ENCODE data around the gene TMEM212. TPM values are rescaled to one million over a fixed set of nuclear protein-coding genes. Genes with fewer than 3 reads are reported as not detected.
A peak's percentile ranks its signal among the peaks of the same experiment; 100 is the strongest.
"Not testable (repeated sequence)": the region's sequence is repeated elsewhere in the genome, so short reads cannot be mapped to it uniquely, and the experiment has no call there.

Gene TMEM212
- total RNA-seq, 2 donors from 2014 or later: not detected

GRCh38 chr3:171854649-171855305 is 11.6 kb downstream of the TMEM212 start:
- Histone ChIP-seq H3K4me3 (no peak overlapping the region), H3K27ac (no peak overlapping the region), H3K36me3 (no peaks in the 10 kb centered on the region), H3K9me3 (peaks cover 0 to 19% of the 10 kb centered on the region in 2 donors), H3K27me3 (no peaks in the 10 kb centered on the region), H3K4me1 (peaks cover 0 to 6% of the 10 kb centered on the region in 2 donors)
- TF ChIP-seq CTCF (IDR thresholded peaks at IDR 0.05): no peak
- DNase-seq (ENCODE audit: low spot score): no peak

GRCh38 chr3:171858770-171859169 is 15.6 kb downstream of the TMEM212 start:
- H3K9me3 ChIP-seq: peaks cover 0 to 18% of the 10 kb centered on the region in 2 donors
- not testable (repeated sequence) for H3K4me1 ChIP-seq; H3K27me3 ChIP-seq; H3K27ac ChIP-seq; H3K4me3 ChIP-seq; H3K36me3 ChIP-seq; DNase-seq (ENCODE audit: low spot score)

GRCh38 chr3:171860830-171861535 is 17.8 kb downstream of the TMEM212 start:
- H3K4me1 ChIP-seq: peaks cover 0 to 9% of the 10 kb centered on the region in 2 donors
- H3K9me3 ChIP-seq: no peaks in the 10 kb centered on the region
- DNase-seq (ENCODE audit: low spot score): no peak
- H3K27me3 ChIP-seq: no peaks in the 10 kb centered on the region
- H3K36me3 ChIP-seq: no peaks in the 10 kb centered on the region
- H3K4me3 ChIP-seq: no peak overlapping the region
- no peak for TF ChIP-seq CTCF (IDR thresholded peaks at IDR 0.05)
- H3K27ac ChIP-seq: peak overlapping the region; percentile 1 to 53

- H3K9me3 ChIP-seq: no peaks in the 10 kb centered on the region
- TF ChIP-seq CTCF (IDR thresholded peaks at IDR 0.05): no peak
These were observed 19.2 kb downstream of the TMEM212 start for GRCh38 chr3:171862392-171862791.

GRCh38 chr3:171862993-171863521 is 19.9 kb downstream of the TMEM212 start:
- Histone ChIP-seq H3K9me3 (no peaks in the 10 kb centered on the region), H3K4me3 (no peak overlapping the region)

More at GRCh38 chr3:171862392-171862791, 19.2 kb downstream of the TMEM212 start:
- no peak overlapping the region for H3K27ac ChIP-seq
- no peak for DNase-seq (ENCODE audit: low spot score)
- no peaks in the 10 kb centered on the region for H3K36me3 ChIP-seq
- peaks cover 0 to 9% of the 10 kb centered on the region in 2 donors for H3K4me1 ChIP-seq
- no peaks in the 10 kb centered on the region for H3K27me3 ChIP-seq
- H3K4me3 ChIP-seq: no peak overlapping the region

More at GRCh38 chr3:171862993-171863521, 19.9 kb downstream of the TMEM212 start:
- no peaks in the 10 kb centered on the region for H3K27me3 ChIP-seq
- TF ChIP-seq CTCF (IDR thresholded peaks at IDR 0.05): no peak
- peaks cover 0 to 9% of the 10 kb centered on the region in 2 donors for H3K4me1 ChIP-seq
- DNase-seq (ENCODE audit: low spot score): no peak
- no peaks in the 10 kb centered on the region for H3K36me3 ChIP-seq
- peak overlapping the region in 1 of 2 donors; percentile 2 for H3K27ac ChIP-seq

All from right atrium auricular region (tissue), 2 donors.